ENCODE results near the gene CAPN5. TPM values are rescaled to one million over a fixed set of nuclear protein-coding genes. Genes with fewer than 3 reads are reported as not detected.

Gene CAPN5
- total and polyA plus RNA-seq, 2 donors from 2014 or later, result 20.0 to 36.0 TPM

- Histone ChIP-seq H3K9me3 (ENCODE audit: control insufficient read depth in 2 of 3, insufficient read depth in 1 of 3, low read length in 3 of 3) (no peaks in the 10 kb centered on the region), H3K4me3 (ENCODE audit: low read length in 3 of 3) (no peak overlapping the region), H3K4me1 (ENCODE audit: control insufficient read depth in 2 of 3, insufficient read depth in 2 of 3, low read depth in 1 of 3, low read length in 3 of 3) (peaks cover 0 to 11% (median 7%) of the 10 kb centered on the region in 3 donors), H3K9ac (ENCODE audit: low read length in 3 of 3) (no peak overlapping the region), H3K27me3 (ENCODE audit: control insufficient read depth, insufficient read depth, low read length) (no peaks in the 10 kb centered on the region), H3K36me3 (ENCODE audit: control insufficient read depth in 2 of 3, insufficient read depth in 3 of 3, low read length in 3 of 3) (peaks cover 0 to 3% (median 0%) of the 10 kb centered on the region in 3 donors), H3K27ac (ENCODE audit: low read depth in 2 of 2, low read length in 2 of 2) (no peak overlapping the region)
- peak in 1 of 5 donors; percentile 52 for DNase-seq
- no peak for FAIRE-seq
- intact Hi-C loops (cut with DNase I), result no loop called here
- TF ChIP-seq CTCF (IDR thresholded peaks at IDR 0.05; ENCODE audit: borderline replicate concordance, extremely low read depth, insufficient read depth), result no peak
Observed at GRCh38 chr11:77092382-77092781, 25.6 kb downstream of the CAPN5 start.

GRCh38 chr11:77093056-77093891 is 26.5 kb downstream of the CAPN5 start:
- peak in 1 of 5 donors; percentile 66 for DNase-seq
- intact Hi-C loops (cut with DNase I), result no loop called here
- no peak overlapping the region for H3K9ac ChIP-seq (ENCODE audit: low read length in 3 of 3)
- H3K4me3 ChIP-seq (ENCODE audit: low read length in 3 of 3), result no peak overlapping the region
- no peaks in the 10 kb centered on the region for H3K9me3 ChIP-seq (ENCODE audit: control insufficient read depth in 2 of 3, insufficient read depth in 1 of 3, low read length in 3 of 3)
- H3K4me1 ChIP-seq (ENCODE audit: control insufficient read depth in 2 of 3, insufficient read depth in 2 of 3, low read depth in 1 of 3, low read length in 3 of 3), result peaks cover 0 to 2% (median 2%) of the 10 kb centered on the region in 3 donors
- no peak for FAIRE-seq
- no peaks in the 10 kb centered on the region for H3K27me3 ChIP-seq (ENCODE audit: control insufficient read depth, insufficient read depth, low read length)
- peaks cover 0 to 3% (median 0%) of the 10 kb centered on the region in 3 donors for H3K36me3 ChIP-seq (ENCODE audit: control insufficient read depth in 2 of 3, insufficient read depth in 3 of 3, low read length in 3 of 3)
- TF ChIP-seq CTCF (IDR thresholded peaks at IDR 0.05; ENCODE audit: borderline replicate concordance, extremely low read depth, insufficient read depth), result no peak
- no peak overlapping the region for H3K27ac ChIP-seq (ENCODE audit: low read depth in 2 of 2, low read length in 2 of 2)

- no peak overlapping the region for H3K4me3 ChIP-seq (ENCODE audit: low read length in 3 of 3)
- no peaks in the 10 kb centered on the region for H3K27me3 ChIP-seq (ENCODE audit: control insufficient read depth, insufficient read depth, low read length)
- H3K9ac ChIP-seq (ENCODE audit: low read length in 3 of 3), result no peak overlapping the region
- DNase-seq, result peak in 1 of 5 donors; percentile 28
- no peaks in the 10 kb centered on the region for H3K9me3 ChIP-seq (ENCODE audit: control insufficient read depth in 2 of 3, insufficient read depth in 1 of 3, low read length in 3 of 3)
- peaks cover 0 to 3% (median 0%) of the 10 kb centered on the region in 3 donors for H3K36me3 ChIP-seq (ENCODE audit: control insufficient read depth in 2 of 3, insufficient read depth in 3 of 3, low read length in 3 of 3)
- FAIRE-seq, result no peak
- H3K27ac ChIP-seq (ENCODE audit: low read depth in 2 of 2, low read length in 2 of 2), result no peak overlapping the region
- peaks cover 0 to 2% (median 0%) of the 10 kb centered on the region in 3 donors for H3K4me1 ChIP-seq (ENCODE audit: control insufficient read depth in 2 of 3, insufficient read depth in 2 of 3, low read depth in 1 of 3, low read length in 3 of 3)
- intact Hi-C loops (cut with DNase I), result no loop called here
- TF ChIP-seq CTCF (IDR thresholded peaks at IDR 0.05; ENCODE audit: borderline replicate concordance, extremely low read depth, insufficient read depth), result no peak
Observed at GRCh38 chr11:77093987-77094840, 27.4 kb downstream of the CAPN5 start.

All from kidney (tissue), 14 donors.